ENCODE measurements around the gene SNTN.
"Not testable (repeated sequence)": the region's sequence is repeated elsewhere in the genome, so short reads cannot be mapped to it uniquely, and the experiment has no call there.

The SNTN gene

GRCh38 chr3:63652066-63652725 is at the start of gene SNTN:
Gene SNTN, plus strand, starts transcription at chr3:63652675. Its CDS starts 13 bp downstream, at chr3:63652688.
- Mint-ChIP-seq H3K9me3 (no peaks in the 10 kb centered on the region), H3K4me3 (no peak within 1 kb of the TSS), H3K27ac (no peak within 1 kb of the TSS), H3K36me3 (no peaks in the 10 kb centered on the region), H3K27me3 (no peaks in the 10 kb centered on the region), H3K4me1 (no peaks in the 10 kb centered on the region)

DNA sequence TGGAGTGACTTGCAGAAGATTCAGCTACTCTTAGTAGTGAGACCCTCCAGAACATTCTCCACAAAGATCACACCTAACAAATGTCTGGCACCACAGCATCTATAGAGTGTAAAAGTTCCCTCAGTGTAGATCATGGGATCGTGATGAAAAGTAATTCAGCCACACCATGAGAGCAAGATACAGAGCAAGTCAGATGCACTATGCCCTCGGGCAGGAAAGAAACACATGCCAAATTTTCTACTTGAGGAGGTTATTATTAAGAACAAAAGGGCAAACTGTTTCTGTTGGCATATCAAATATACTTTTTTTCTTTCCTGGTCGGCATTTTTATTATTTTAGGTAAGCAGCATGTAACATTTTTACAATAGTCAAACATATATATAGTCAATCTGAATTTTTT is 44.8 kb upstream of the SNTN start:
- H3K27ac Mint-ChIP-seq: no peak overlapping the region
- H3K36me3 Mint-ChIP-seq: no peaks in the 10 kb centered on the region
- H3K9me3 Mint-ChIP-seq: no peaks in the 10 kb centered on the region
- no peaks in the 10 kb centered on the region for H3K4me1 Mint-ChIP-seq
- peaks cover 2% of the 10 kb centered on the region for H3K27me3 Mint-ChIP-seq
- H3K4me3 Mint-ChIP-seq: no peak overlapping the region

GRCh38 chr3:63609408-63609807 is 43.1 kb upstream of the SNTN start:
- H3K9me3 Mint-ChIP-seq: no peaks in the 10 kb centered on the region
- no peak overlapping the region for H3K4me3 Mint-ChIP-seq
- no peaks in the 10 kb centered on the region for H3K27me3 Mint-ChIP-seq
- H3K36me3 Mint-ChIP-seq: no peaks in the 10 kb centered on the region
- H3K4me1 Mint-ChIP-seq: no peaks in the 10 kb centered on the region
- H3K27ac Mint-ChIP-seq: no peak overlapping the region

GRCh38 chr3:63609834-63610233 is 42.6 kb upstream of the SNTN start:
- no peak overlapping the region for H3K4me3 Mint-ChIP-seq
- H3K27ac Mint-ChIP-seq: no peak overlapping the region
- H3K4me1 Mint-ChIP-seq: no peaks in the 10 kb centered on the region
- no peaks in the 10 kb centered on the region for H3K9me3 Mint-ChIP-seq
- no peaks in the 10 kb centered on the region for H3K27me3 Mint-ChIP-seq
- H3K36me3 Mint-ChIP-seq: no peaks in the 10 kb centered on the region

- Mint-ChIP-seq H3K9me3 (no peaks in the 10 kb centered on the region), H3K36me3 (no peaks in the 10 kb centered on the region), H3K4me1 (no peaks in the 10 kb centered on the region), H3K27ac (no peak overlapping the region), H3K4me3 (no peak overlapping the region), H3K27me3 (no peaks in the 10 kb centered on the region)
Observed at GRCh38 chr3:63611382-63611781, 41.1 kb upstream of the SNTN start.

DNA sequence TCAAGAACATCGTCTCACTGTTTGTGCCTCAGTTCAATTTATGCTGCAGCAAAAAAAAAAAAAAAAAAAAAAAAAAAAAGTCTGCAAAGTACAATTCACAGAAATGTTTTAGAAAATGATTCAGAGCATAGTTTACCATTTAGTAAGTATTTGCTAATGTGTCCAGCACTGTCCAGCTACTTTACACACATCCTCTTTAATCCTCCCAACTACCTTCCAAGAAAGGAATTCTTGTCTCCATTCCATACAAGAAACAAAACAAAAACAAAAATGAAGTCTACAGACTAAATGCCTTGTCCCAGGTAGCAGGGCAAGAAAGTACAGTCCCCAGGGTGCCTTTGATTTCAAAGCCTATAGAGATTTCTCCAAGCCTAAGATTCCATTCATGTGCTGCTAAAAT is 38.9 kb upstream of the SNTN start:
- H3K4me1 Mint-ChIP-seq: no peaks in the 10 kb centered on the region
- no peak overlapping the region for H3K27ac Mint-ChIP-seq
- H3K27me3 Mint-ChIP-seq: no peaks in the 10 kb centered on the region
- H3K36me3 Mint-ChIP-seq: no peaks in the 10 kb centered on the region
- no peaks in the 10 kb centered on the region for H3K9me3 Mint-ChIP-seq
- no peak overlapping the region for H3K4me3 Mint-ChIP-seq

DNA sequence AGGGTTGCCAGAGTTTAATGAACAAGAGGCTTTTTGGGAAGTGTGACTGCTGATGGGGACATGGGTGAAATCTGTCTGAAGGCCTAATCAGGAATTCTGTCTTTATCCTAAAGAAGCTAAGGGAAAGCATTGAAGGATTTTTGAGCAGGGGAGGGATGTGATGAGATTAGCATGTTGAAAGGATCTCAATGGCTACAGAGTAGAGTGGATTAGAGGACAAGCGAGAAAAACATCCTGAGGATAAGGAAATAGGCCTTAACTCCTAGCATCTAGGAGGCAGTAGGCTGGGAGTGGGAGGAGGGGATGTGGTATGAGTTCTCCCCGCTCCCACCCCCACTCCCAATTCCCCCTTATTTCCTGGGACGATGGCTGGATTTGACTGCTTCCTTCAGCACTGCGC is 35.1 kb upstream of the SNTN start:
- Mint-ChIP-seq H3K4me1 (no peaks in the 10 kb centered on the region), H3K36me3 (no peaks in the 10 kb centered on the region), H3K9me3 (no peaks in the 10 kb centered on the region), H3K27ac (no peak overlapping the region), H3K4me3 (no peak overlapping the region), H3K27me3 (peaks cover 3% of the 10 kb centered on the region)

DNA sequence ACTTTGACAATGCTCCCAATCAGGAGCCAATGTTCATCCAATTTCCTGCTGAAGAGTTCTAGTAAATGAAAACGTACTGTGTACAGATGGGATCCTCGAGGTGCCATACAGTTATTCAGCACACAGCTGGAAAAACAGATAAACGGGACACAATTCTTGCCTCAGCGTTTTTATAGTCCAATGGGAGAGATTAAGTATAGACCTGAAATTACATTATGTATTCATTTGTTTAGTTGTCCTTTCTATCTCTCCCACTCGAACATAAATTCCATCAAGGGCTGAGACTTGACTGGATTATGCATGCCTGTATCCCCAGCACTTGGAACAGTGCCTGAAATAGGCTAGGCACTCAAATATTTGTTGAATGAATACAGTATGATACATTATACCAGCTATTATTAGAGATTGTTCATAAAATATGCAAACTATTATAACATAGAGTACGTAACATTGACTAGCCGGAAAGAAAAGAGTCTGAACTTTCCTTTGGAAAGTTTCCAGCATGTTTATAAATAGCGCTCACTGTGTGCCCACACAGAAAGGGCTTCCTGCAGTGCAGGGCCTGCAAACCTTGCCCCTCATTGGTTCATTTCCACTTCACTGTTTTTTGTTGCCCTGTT is 27.4 kb upstream of the SNTN start:
- Mint-ChIP-seq H3K4me3 (no peak overlapping the region), H3K4me1 (no peaks in the 10 kb centered on the region), H3K27me3 (peaks cover 1% of the 10 kb centered on the region), H3K36me3 (no peaks in the 10 kb centered on the region), H3K27ac (no peak overlapping the region), H3K9me3 (no peaks in the 10 kb centered on the region)

DNA sequence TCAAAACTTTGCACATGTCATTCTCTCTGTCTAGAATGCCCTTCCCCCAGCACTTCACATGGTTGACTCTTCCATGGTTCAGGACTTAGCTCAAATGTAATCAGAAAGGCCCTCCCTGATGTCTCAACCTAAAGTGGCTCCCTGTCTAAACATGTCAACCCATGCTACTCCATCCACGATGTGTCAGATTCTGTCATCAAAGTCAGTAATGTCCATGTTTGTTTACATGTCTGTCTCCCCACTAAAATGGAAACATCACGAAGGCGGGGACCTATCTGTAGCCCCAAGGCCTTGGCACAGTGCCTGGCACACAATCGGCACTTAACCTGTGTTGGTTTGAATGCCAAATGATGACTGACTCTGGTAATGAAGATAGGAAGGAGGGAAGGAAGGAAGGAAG is 20.8 kb upstream of the SNTN start:
- Mint-ChIP-seq H3K4me1 (no peaks in the 10 kb centered on the region), H3K4me3 (no peak overlapping the region), H3K9me3 (peaks cover 10% of the 10 kb centered on the region), H3K27me3 (no peaks in the 10 kb centered on the region), H3K27ac (no peak overlapping the region), H3K36me3 (no peaks in the 10 kb centered on the region)

DNA sequence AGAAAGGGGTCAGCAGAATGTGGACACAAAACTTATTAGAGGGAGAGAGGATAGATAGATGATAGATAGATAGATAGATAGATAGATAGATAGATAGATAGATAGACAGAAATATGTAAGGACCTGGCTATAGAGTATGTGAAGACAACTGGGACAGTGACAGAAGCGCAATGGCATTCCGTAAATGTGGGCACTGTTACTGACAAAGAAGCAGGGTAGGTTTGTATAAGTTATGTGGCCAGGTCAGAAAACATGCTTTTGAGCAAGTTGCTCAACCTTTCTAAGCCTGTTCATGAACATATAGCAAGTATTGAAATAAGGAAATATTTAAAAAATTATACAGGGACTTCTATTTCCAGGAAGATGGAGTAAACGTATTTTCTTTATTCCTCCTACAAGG is 17.3 kb upstream of the SNTN start:
- Mint-ChIP-seq H3K9me3 (peaks cover 11% of the 10 kb centered on the region), H3K27ac (no peak overlapping the region), H3K4me1 (no peaks in the 10 kb centered on the region), H3K4me3 (no peak overlapping the region), H3K36me3 (no peaks in the 10 kb centered on the region), H3K27me3 (peaks cover 2% of the 10 kb centered on the region)

DNA sequence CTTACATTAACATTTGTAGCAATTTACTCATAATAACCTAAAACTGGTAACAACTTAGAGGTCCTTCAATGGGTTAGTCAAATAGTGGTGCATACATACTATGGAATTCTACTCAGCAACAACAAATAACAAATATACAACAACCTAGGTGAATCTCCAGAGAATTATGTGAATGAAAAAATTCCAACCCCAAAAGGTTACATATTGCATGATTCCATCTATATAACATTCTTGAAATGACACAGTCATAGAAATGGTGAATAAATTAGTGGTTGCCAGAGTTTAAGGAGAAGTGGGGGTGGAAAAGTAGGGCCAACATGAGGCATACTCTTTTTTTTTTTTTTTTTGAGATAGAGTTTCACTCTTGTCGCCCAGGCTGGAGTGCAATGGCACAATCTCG is 12.7 kb upstream of the SNTN start:
- H3K27me3 Mint-ChIP-seq: peaks cover 7% of the 10 kb centered on the region

DNA sequence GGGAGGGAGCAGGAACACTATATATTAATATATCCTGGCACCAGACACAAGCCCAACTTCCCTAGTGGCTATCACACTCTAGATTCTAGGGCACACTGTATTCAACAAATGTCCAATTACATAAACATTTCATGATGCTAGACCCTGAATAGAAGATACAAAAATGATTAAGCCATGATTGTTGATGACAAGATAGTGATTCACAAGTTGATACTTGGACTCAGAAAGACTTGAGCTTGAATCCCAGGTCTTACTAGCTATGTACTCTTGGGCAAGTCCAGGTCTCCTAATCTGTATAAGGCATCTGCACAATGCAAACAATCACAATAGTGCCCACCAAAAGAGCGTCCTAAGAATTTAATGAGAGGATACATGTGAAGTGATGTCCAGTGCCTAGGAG is 10.0 kb upstream of the SNTN start:
- H3K4me3 Mint-ChIP-seq: no peak overlapping the region
- no peak overlapping the region for H3K27ac Mint-ChIP-seq
- H3K36me3 Mint-ChIP-seq: no peaks in the 10 kb centered on the region
- peaks cover 5% of the 10 kb centered on the region for H3K9me3 Mint-ChIP-seq
- H3K4me1 Mint-ChIP-seq: no peaks in the 10 kb centered on the region
- peaks cover 5% of the 10 kb centered on the region for H3K27me3 Mint-ChIP-seq

More for the DNA sequence above, 12.7 kb upstream of the SNTN start:
- Mint-ChIP-seq H3K4me3 (no peak overlapping the region), H3K4me1 (no peaks in the 10 kb centered on the region), H3K27ac (no peak overlapping the region), H3K36me3 (no peaks in the 10 kb centered on the region), H3K9me3 (peaks cover 15% of the 10 kb centered on the region)

DNA sequence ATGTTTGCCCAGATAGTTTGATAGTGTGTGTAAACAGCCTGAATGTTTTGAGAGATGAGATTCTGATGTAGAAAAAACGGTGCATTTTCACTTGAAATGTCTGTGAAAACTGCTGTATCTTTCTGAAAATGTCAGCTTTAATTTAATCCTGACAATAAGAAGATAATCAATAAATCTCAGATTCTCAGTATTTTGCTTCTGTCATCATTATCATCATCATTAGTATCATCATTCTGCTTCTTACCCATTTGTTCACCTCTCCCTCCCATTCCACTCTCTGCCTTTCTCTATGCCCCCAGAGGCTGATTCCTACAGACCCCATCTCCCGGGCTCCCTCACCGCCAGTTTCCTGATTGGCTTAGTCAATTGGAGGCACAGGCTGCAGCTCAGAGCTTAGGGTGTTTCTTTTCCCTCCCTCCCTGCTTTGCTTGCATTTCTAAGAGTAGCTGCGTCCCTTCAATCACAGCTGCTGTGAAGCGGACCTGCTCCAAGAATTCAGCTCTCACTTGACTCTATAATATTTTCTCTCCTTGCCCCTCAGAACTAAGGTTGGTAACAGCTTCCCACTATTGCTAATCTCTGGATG is 8.2 kb upstream of the SNTN start:
- Mint-ChIP-seq H3K4me3 (no peak overlapping the region), H3K9me3 (peaks cover 5% of the 10 kb centered on the region), H3K27ac (no peak overlapping the region), H3K4me1 (no peaks in the 10 kb centered on the region), H3K27me3 (peaks cover 5% of the 10 kb centered on the region), H3K36me3 (no peaks in the 10 kb centered on the region)

DNA sequence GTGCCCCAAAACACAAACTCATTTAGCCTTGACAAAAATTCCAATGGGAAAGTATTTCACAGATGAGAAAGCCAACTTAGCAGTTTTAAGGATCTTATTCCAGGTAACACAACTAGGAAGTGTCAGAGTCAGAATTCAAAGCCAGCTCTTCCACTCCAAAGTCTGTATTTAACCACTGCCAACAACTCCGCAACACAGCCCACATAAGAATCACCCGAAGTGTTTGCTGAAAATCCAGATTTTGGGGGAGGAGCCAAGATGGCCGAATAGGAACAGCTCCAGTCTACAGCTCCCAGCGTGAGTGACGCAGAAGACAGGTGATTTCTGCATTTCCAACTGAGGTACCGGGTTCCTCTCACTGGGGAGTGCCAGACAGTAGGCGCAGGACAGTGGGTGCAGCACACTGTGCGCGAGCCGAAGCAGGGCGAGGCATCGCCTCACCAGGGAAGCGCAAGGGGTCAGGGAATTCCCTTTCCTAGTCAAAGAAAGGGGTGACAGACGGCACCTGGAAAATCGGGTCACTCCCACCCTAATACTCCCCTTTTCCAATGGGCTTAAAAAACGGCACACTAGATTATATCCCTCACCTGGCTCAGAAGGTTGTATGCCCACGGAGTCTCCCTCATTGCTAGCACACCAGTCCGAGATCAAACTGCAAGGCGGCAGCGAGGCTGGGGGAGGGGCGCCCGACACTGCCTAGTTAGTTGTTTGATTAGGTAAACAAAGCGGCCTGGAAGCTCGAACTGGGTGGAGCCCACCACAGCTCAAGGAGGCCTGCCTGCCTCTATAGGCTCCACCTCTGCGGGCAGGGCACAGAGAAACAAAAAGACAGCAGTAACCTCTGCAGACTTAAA is 7.3 kb upstream of the SNTN start:
- not testable (repeated sequence) for H3K9me3 Mint-ChIP-seq, H3K27ac Mint-ChIP-seq, H3K27me3 Mint-ChIP-seq, H3K4me1 Mint-ChIP-seq, H3K4me3 Mint-ChIP-seq, H3K36me3 Mint-ChIP-seq

GRCh38 chr3:63654211-63654610 is 1.7 kb downstream of the SNTN start:
- Mint-ChIP-seq H3K27me3 (no peaks in the 10 kb centered on the region), H3K27ac (no peak overlapping the region), H3K9me3 (no peaks in the 10 kb centered on the region), H3K4me1 (no peaks in the 10 kb centered on the region), H3K36me3 (no peaks in the 10 kb centered on the region), H3K4me3 (no peak overlapping the region)

DNA sequence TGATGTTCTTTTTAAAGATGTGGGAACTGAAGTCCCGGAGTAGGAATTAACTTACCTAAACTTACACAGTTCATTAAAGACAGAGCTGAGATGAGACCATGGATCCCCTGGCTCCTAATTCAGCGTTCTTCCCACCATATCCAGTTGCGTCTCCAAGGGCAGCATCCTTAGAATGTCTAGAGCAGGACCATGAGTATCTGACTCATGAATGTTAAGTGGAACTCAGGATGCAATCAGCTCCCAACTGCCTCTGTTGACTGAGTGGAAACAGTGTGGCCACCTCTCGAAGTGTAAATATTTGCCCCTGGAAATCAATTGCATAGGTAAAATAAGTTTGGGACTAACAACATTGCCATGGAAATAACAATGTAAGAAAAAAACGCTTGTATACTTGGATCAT is 2.5 kb downstream of the SNTN start:
- Mint-ChIP-seq H3K4me1 (no peaks in the 10 kb centered on the region), H3K9me3 (no peaks in the 10 kb centered on the region), H3K4me3 (no peak overlapping the region), H3K36me3 (no peaks in the 10 kb centered on the region), H3K27me3 (no peaks in the 10 kb centered on the region), H3K27ac (no peak overlapping the region)
